Activated CD4-positive, alpha-beta memory T cell treated with anti-CD3 and anti-CD28 coated beads, Interleukin-2, amount 10 ng/mL, durations not matched to agents 7 days and 5 days (primary cell): ENCODE measurements around the gene GPR4. TPM values are rescaled to one million over a fixed set of nuclear protein-coding genes. Genes with fewer than 3 reads are reported as not detected.
"Not testable (repeated sequence)": the region's sequence is repeated elsewhere in the genome, so short reads cannot be mapped to it uniquely, and the experiment has no call there.

Experiments
- CTCF ChIA-PET: fragments of 350-600 bp; sonication (Branson Sonifier 250); formaldehyde crosslinking; loops from one replicate; lab custom pipeline; 2021; ENCODE audit warnings: antibody characterized with exemption, inconsistent platforms; lab: Charles Lee
- POLR2A ChIA-PET: fragments of 350-600 bp; sonication (Branson Sonifier 250); formaldehyde crosslinking; loops from one replicate; lab custom pipeline; 2021; ENCODE audit warnings: antibody characterized with exemption; lab: Charles Lee
- DNase-seq: peaks from one replicate; pipeline ENCODE4 v3.0.0-alpha.2; 2020
- H3K27ac Mint-ChIP-seq: one replicate; pipeline ENCODE4 v1.8.0; 2021; ENCODE audit warnings: mild to moderate bottlenecking, mixed read lengths
- H3K27me3 Mint-ChIP-seq: one replicate; pipeline ENCODE4 v1.8.0; 2021; ENCODE audit warnings: mixed read lengths
- H3K36me3 Mint-ChIP-seq: one replicate; pipeline ENCODE4 v1.8.0; 2021; ENCODE audit warnings: low read depth, mixed read lengths
- H3K4me1 Mint-ChIP-seq: one replicate; pipeline ENCODE4 v1.8.0; 2021; ENCODE audit warnings: mixed read lengths
- H3K4me3 Mint-ChIP-seq: one replicate; pipeline ENCODE4 v1.8.0; 2021; ENCODE audit warnings: mild to moderate bottlenecking, mixed read lengths
- H3K9me3 Mint-ChIP-seq: one replicate; pipeline ENCODE4 v1.8.0; 2021; ENCODE audit warnings: mixed read lengths
- total RNA-seq, 2 experiments: library from RNA; stranded (reverse); gene quantifications; one replicate each; pipeline ENCODE4 v1.2.3, GENCODE V29; 2021

Gene GPR4
- total RNA-seq, 2 experiments from 2014 or later = not detected

GRCh38 chr19:45616704-45617017 lies 14.6 kb upstream of the GPR4 start:
- Mint-ChIP-seq H3K36me3 (peaks cover 66% of the 10 kb centered on the region), H3K27ac (no peak overlapping the region), H3K4me3 (no peak overlapping the region), H3K9me3 (no peaks in the 10 kb centered on the region), H3K27me3 (no peaks in the 10 kb centered on the region), H3K4me1 (peaks cover 28% of the 10 kb centered on the region)
- CTCF ChIA-PET = interaction anchor here (2.3 kb wide), 1 partner anchor 25 kb away, joined by 10 read pairs; no protein-coding TSS in a partner anchor
- POLR2A ChIA-PET = interaction anchor here (8.0 kb wide), 1 partner anchor 24 kb away, joined by 85 read pairs; the partner anchor contains the start of gene EML2
- DNase-seq = no peak

- Mint-ChIP-seq H3K27me3 (no peaks in the 10 kb centered on the region), H3K9me3 (no peaks in the 10 kb centered on the region), H3K36me3 (peaks cover 65% of the 10 kb centered on the region), H3K27ac (peak overlapping the region; percentile 54), H3K4me1 (peaks cover 28% of the 10 kb centered on the region), H3K4me3 (no peak overlapping the region)
- DNase-seq = peak; percentile 86
- ChIA-PET POLR2A (interaction anchor here (8.0 kb wide), 1 partner anchor 25 kb away, joined by 85 read pairs; the partner anchor contains the start of gene EML2), CTCF (interaction anchor here (2.3 kb wide), 1 partner anchor 26 kb away, joined by 10 read pairs; no protein-coding TSS in a partner anchor)
Measured at GRCh38 chr19:45615795-45616703, 14.0 kb upstream of the GPR4 start.

- peaks cover 68% of the 10 kb centered on the region for H3K36me3 Mint-ChIP-seq
- peak overlapping the region; percentile 90 for H3K27ac Mint-ChIP-seq
- ChIA-PET POLR2A (interaction anchor here (2.5 to 8.0 kb wide), 2 partner anchors 26 to 31 kb away, joined by 15 to 85 read pairs; partner anchors contain the start of genes EML2 and OPA3), CTCF (interaction anchor here (2.1 to 2.3 kb wide), 3 partner anchors 16 to 57 kb away, joined by 7 to 10 read pairs (median 8); no protein-coding TSS in a partner anchor)
- not testable (repeated sequence) for DNase-seq, H3K27me3 Mint-ChIP-seq, H3K9me3 Mint-ChIP-seq, H3K4me3 Mint-ChIP-seq
- peaks cover 28% of the 10 kb centered on the region for H3K4me1 Mint-ChIP-seq
Measured at GRCh38 chr19:45615056-45615455, 13.0 kb upstream of the GPR4 start.

- peaks cover 1% of the 10 kb centered on the region for H3K9me3 Mint-ChIP-seq
- peak overlapping the region; percentile 90 for H3K27ac Mint-ChIP-seq
- peaks cover 72% of the 10 kb centered on the region for H3K36me3 Mint-ChIP-seq
- no peaks in the 10 kb centered on the region for H3K27me3 Mint-ChIP-seq
- ChIA-PET CTCF (interaction anchor here (0.5 to 3.5 kb wide), 11 partner anchors 9 to 157 kb away, joined by 3 to 41 read pairs (median 5); partner anchors contain the start of genes EML2, QPCTL and SNRPD2), POLR2A (interaction anchor here (1.4 to 8.0 kb wide), 3 partner anchors 27 to 78 kb away, joined by 5 to 85 read pairs (median 15); partner anchors contain the start of genes EML2, OPA3, QPCTL and SNRPD2)
- H3K4me3 Mint-ChIP-seq = peak overlapping the region; percentile 21
- peaks cover 28% of the 10 kb centered on the region for H3K4me1 Mint-ChIP-seq
- DNase-seq = peak; percentile 64
Measured at GRCh38 chr19:45613926-45614725, 12.1 kb upstream of the GPR4 start.

- DNase-seq = no peak
- peaks cover 5% of the 10 kb centered on the region for H3K9me3 Mint-ChIP-seq
- ChIA-PET POLR2A (interaction anchor here (4.1 kb wide), 1 partner anchor 33 kb away, joined by 11 read pairs; no protein-coding TSS in a partner anchor), CTCF (interaction anchor here (1.6 kb wide), 1 partner anchor 32 kb away, joined by 3 read pairs; no protein-coding TSS in a partner anchor)
- no peak overlapping the region for H3K4me3 Mint-ChIP-seq
- peaks cover 23% of the 10 kb centered on the region for H3K4me1 Mint-ChIP-seq
- H3K36me3 Mint-ChIP-seq = peaks cover 45% of the 10 kb centered on the region
- no peaks in the 10 kb centered on the region for H3K27me3 Mint-ChIP-seq
- H3K27ac Mint-ChIP-seq = peak overlapping the region; percentile 56
Measured at GRCh38 chr19:45608948-45609347, 6.9 kb upstream of the GPR4 start.

- Mint-ChIP-seq H3K27me3 (peaks cover 10% of the 10 kb centered on the region), H3K4me3 (no peak overlapping the region), H3K9me3 (peaks cover 5% of the 10 kb centered on the region), H3K27ac (peak overlapping the region; percentile 69), H3K36me3 (peaks cover 36% of the 10 kb centered on the region), H3K4me1 (peaks cover 18% of the 10 kb centered on the region)
- peak; percentile 47 for DNase-seq
- POLR2A ChIA-PET = interaction anchor here (1.2 to 4.1 kb wide), 2 partner anchors 12 to 34 kb away, joined by 3 to 11 read pairs; no protein-coding TSS in a partner anchor
- CTCF ChIA-PET = interaction anchor here (1.4 to 5.2 kb wide), 4 partner anchors 31 to 38 kb away, joined by 3 to 36 read pairs (median 7); no protein-coding TSS in a partner anchor
Measured at GRCh38 chr19:45607071-45608029, 5.3 kb upstream of the GPR4 start.

GRCh38 chr19:45601115-45601514 lies 897 bp downstream of the GPR4 start:
- ChIA-PET POLR2A (no interaction called here), CTCF (no interaction called here)
- no peaks in the 10 kb centered on the region for H3K36me3 Mint-ChIP-seq
- H3K27me3 Mint-ChIP-seq = peaks cover 70% of the 10 kb centered on the region
- H3K9me3 Mint-ChIP-seq = no peaks in the 10 kb centered on the region
- H3K4me1 Mint-ChIP-seq = peaks cover 22% of the 10 kb centered on the region
- no peak overlapping the region for H3K4me3 Mint-ChIP-seq
- H3K27ac Mint-ChIP-seq = no peak overlapping the region
- no peak for DNase-seq

- no peaks in the 10 kb centered on the region for H3K36me3 Mint-ChIP-seq
- ChIA-PET POLR2A (no interaction called here), CTCF (no interaction called here)
- no peaks in the 10 kb centered on the region for H3K9me3 Mint-ChIP-seq
- H3K4me3 Mint-ChIP-seq = no peak overlapping the region
- H3K27me3 Mint-ChIP-seq = peaks cover 77% of the 10 kb centered on the region
- peaks cover 22% of the 10 kb centered on the region for H3K4me1 Mint-ChIP-seq
- no peak overlapping the region for H3K27ac Mint-ChIP-seq
- no peak for DNase-seq
Measured at GRCh38 chr19:45600340-45600885, 1.6 kb downstream of the GPR4 start.

- ChIA-PET CTCF (interaction anchor here (0.9 kb wide), 1 partner anchor 40 kb away, joined by 4 read pairs; the partner anchor contains the start of gene EML2), POLR2A (interaction anchor here (1.3 kb wide), 1 partner anchor 43 kb away, joined by 8 read pairs; no protein-coding TSS in a partner anchor)
- DNase-seq = no peak
- peaks cover 79% of the 10 kb centered on the region for H3K27me3 Mint-ChIP-seq
- no peak overlapping the region for H3K4me3 Mint-ChIP-seq
- peaks cover 22% of the 10 kb centered on the region for H3K4me1 Mint-ChIP-seq
- no peaks in the 10 kb centered on the region for H3K36me3 Mint-ChIP-seq
- H3K9me3 Mint-ChIP-seq = no peaks in the 10 kb centered on the region
- no peak overlapping the region for H3K27ac Mint-ChIP-seq
Measured at GRCh38 chr19:45599286-45599685, 2.7 kb downstream of the GPR4 start.

- no peaks in the 10 kb centered on the region for H3K9me3 Mint-ChIP-seq
- POLR2A ChIA-PET = interaction anchor here (1.3 kb wide), 1 partner anchor 44 kb away, joined by 8 read pairs; no protein-coding TSS in a partner anchor
- no peak overlapping the region for H3K4me3 Mint-ChIP-seq
- H3K27me3 Mint-ChIP-seq = peaks cover 79% of the 10 kb centered on the region
- no peaks in the 10 kb centered on the region for H3K36me3 Mint-ChIP-seq
- CTCF ChIA-PET = interaction anchor here (0.9 to 1.6 kb wide), 3 partner anchors 10 to 41 kb away, joined by 3 to 4 read pairs (median 3); partner anchors contain the start of gene EML2
- H3K4me1 Mint-ChIP-seq = peaks cover 22% of the 10 kb centered on the region
- no peak overlapping the region for H3K27ac Mint-ChIP-seq
- DNase-seq = no peak
Measured at GRCh38 chr19:45598267-45599001, 3.6 kb downstream of the GPR4 start.
